Inflammatory macrophage treated with lipopolysaccharide for 1 hour (primary cell): ENCODE results near the gene C2.

Experiments
- DNase-seq, 2 donors: peaks; one replicate each; pipeline ENCODE4 v3.0.0-alpha.2; 2020 to 2022

The C2 gene

GRCh38 chr6:31927242-31927862 lies at the start of gene C2:
C2 (plus strand) TSS chr6:31927717; CDS start chr6:31927753, 36 bp downstream.
- no peak for DNase-seq

DNA sequence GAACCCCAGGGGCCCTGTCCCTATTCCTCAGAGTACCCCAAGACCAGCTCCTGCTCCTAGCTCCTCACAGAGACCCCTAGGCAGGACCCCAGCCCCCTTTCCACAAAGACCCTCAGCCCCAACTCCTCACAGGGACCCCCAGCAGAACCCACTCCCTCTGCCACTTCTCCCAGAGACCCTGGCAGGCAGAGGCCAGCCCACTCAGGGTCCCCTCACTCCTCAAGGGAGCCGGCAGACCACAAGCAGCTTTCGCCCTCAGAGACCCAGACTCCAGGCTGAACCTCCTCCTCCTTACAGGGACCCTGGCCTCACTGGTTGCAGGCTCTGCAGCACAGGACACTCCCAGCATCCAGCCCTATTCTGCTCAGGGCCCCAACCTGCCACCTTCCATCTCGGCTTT lies 49.3 kb upstream of the C2 start:
- DNase-seq: no peak

DNA sequence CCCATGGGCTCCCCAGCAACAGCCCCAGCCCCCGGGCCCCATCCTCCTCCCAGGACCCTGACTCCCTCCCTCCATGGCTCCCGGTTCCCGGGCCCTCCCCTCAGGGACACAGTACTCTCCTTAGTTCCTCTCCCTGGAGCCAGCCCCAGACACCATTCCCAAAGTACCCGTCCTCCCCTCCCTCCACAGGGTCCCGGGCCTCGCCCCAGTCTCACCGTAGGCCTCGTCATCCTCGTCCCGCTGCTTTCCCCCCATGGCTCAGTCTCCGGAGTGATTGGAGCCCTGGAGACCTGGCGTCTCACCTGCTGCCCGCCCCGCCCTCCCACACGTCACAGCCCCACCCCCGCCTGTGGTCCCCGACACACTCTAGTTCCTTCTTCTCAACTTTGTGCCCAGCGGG lies 48.8 kb upstream of the C2 start, which contains the start of gene SLC44A4:
Gene SLC44A4 (minus strand): TSS at position 272 of the 400 bp plus-strand sequence. CDS start 17 bp downstream, at position 255.
- DNase-seq: no peak

DNA sequence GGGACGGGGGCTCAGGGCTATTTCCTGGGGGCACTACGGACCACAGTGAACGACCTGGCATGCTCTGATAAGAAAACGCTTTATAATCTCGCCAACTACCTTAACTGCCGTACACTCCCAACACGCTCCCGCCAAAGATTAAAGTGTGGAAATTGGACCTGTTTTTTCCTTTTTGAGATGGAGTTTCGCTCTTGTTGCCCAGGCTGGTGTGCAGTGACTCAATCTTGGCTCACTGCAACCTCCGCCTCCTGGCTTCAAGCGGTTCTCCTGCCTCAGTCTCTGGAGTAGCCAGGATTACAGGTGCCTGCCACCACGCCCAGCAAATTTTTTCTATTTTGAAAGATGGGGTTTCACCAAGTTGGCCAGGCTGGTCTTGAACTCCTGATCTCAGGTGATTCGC lies 48.4 kb upstream of the C2 start:
- DNase-seq: no peak

DNA sequence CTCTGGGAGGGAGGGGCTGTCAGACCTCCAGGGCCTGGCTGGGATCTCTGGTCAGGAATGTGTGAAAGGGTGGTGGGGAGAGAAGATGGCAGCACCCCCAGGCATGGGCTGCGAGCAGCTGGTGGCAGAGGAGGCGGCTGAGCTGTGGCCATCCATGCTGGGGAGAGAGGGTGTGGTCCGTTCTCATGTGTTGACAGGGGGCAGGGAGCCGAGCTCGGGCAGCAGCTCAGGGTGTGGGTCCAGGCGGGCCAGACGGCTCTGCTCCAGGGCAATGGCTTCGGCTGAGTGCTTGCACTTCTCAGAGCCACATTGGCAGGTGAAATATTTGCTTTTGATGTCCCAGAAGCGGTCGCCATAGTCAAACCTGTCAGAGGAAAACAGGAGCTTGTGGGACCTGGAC lies 47.6 kb upstream of the C2 start:
- no peak for DNase-seq

DNA sequence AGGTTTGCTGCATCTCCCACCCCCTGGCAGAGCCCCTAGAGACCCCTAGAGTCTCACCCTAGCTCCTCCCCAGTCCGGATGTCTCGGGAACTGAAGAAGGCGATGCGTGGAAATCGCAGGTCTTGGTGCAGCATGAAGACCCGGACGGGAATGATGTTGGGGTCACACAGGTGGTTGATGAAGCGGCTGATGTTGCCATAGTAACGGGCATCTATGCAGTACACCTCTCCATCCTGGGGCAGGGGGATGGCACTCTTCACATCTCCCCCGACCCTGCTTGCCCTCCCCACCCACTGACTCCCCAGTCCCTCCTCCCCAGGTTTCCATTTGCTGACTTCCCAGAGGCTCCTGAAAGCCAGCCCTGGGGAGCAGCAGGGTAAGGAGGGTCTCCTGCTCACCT lies 46.9 kb upstream of the C2 start:
- DNase-seq: no peak

DNA sequence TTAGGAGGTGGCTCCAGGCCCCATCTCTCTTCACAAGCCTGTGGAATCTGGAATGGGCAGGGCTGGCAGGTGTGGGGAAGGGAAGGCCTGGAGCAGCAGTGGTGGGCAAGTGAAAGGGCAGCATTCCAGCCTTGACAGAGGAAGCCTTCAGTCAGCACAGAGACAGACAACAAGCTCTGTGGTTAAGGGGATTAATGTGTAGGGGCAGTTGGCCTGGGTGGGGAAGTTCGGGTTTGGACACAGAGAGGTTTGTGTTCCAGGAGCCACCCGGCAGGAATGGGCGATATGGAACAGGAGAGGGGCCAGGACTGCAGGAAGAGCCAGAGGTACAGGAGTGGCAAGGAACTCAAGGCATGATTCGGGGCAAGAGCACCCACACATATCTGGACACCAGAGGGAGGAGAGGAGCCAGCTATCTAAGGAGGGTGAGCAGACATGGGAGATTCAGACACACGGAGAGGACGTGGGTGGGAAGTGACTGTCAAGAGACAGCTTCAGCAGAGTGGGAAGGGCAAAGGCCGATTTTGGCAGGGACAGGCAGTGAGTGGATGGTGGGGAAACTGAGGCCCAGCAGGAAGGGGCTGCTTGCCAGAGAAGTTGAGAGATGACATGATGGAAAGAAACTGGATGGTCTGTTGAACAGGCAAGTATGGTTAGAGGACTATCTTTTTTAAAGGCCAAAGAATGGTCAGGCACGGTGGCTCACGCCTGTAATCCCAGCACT lies 46.2 kb upstream of the C2 start:
- DNase-seq: peak in 1 of 2 donors; percentile 31

GRCh38 chr6:31882344-31882743 lies 45.2 kb upstream of the C2 start:
- no peak for DNase-seq

DNA sequence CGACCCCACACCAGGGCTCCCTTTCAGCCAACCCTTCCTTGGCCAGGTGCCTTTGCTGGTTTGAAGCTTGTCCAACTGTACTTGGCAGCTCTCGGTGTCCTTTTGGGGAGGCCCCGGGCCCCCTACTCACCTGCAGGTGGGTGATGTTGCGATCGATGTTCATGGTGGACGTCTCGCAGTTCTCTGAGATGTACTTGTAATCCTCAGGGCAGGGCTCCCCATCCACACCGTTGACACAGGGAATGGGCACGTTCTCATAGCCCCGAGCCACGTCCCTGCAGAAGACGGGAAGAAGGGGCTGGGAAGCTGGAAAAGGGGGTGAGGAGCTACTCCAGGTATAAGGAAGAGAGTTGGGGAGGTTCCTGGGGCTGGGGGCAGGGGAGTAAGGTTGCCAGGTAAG lies 43.8 kb upstream of the C2 start:
- no peak for DNase-seq

DNA sequence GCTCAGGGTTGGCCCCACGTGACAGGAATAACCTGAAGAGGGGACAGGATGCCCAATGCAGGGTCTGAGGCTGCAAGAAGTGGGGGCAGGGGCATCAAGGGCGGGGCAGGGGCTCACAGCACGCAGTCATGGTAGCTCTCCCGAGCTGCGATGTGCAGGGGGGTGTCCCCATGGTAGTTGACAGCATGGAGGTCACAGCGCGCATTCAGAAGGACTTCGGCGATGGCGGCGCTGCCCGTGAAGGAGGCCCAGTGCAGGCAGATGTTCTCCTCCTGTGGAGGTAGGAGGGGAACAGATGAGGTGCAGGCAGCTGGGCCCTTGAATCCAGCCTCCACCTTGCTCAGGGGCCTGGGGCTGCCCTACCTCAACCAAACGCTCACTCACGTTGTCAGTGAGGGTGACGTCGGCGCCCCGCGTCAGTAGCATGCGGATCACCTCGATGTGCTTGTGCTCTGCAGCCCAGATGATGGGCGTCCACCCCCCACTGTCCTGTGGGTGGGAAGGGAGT lies 42.9 kb upstream of the C2 start:
- no peak for DNase-seq

DNA sequence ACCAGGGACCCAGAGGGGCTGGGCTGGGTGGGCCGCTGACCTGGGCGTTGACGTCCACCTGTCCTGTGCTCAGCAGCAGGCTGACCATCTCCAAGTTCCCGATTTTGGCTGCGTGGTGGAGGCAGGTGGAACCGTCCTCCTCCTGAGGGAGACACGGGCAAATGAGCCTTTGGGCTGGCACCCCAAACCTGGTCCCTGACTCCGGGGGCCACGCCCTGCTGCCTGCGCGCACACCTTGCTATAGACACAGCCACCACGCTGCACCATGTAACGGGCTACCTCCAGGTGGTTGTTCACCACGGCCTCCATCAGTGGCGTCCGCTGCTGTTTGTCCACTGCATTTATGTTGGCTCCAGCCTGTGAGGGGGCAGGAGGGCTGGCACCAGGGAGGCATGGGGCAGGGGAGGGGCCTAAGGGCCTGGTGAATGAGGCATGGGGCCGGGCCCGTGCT lies 41.0 kb upstream of the C2 start:
- no peak for DNase-seq

- DNase-seq: no peak
Measured at GRCh38 chr6:31887173-31888007, 40.1 kb upstream of the C2 start.

DNA sequence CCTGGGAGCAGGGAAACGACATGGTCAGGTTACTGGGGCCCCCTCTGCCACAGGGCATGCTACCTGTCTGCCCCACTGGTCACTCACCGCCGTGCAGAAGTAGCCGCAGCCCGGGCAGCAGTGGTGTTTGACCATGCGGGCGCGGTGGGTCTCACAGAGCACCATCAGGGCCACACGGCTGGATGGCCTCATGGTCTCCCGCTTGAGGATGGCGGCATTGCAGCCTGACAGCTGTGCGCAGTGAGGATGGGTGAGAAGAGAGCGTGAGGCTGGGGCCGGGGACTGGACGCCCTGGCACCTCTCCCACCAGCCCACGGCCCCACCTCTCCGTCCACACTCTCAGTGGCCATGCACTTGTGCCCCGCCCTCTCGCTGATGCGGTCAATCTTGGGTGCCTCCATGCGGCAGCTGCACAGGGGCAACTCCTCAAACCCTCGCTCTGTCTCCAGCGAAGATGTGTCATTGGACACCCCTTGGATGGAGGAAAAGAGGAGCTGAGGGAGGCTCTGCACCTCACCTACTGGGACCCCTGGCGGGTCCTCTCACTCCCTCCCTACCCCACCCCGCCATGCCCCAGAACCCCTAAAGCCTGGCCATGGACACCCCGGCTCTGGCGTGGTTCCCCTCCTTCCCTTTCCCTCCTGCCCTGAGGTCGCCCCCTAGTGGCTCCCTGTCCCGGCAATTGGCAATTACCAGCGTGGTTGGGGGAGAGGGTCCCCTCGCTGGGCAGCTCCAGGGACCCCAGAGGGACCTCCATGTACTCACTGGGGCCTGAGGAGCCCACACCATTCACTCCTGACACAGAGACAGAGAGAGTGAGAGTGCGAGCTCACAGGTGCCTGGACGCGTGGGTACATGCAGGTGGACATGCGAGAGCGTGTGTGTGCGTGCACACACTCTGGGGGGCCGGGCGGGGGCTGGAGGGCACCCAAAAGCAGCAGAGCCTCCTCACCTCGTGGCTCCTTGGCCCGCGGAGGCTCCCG lies 39.0 kb upstream of the C2 start:
- peak in 1 of 2 donors; percentile 36 for DNase-seq

DNA sequence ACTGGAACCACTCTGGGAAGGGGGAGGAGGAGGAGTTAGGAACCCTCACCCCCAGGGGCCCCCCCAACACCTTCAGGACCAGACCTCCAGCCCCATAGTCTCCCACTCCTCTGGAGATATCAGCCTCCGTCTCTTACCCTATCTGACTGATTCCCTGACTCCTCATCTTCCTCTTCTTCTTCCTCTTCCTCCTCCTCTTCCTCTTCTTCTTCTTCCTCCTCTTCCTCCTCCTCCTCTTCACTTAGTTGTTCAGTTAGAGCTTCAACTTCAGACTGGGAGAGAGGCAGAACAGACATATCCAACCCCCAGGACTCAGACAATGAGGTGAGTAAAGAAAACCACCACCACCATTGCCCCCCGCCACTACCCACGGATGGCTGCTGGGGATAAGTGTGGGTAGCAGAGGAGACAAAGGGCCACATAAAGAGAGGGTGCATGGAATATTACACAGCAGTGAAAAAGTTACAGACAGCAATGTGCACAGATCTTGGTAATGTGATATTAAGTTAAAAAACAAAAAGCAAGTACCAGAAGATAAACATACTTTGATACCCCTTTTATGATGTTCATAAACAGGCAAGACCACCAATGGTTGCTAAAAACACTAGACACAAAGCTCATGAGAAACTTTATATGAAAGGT lies 38.1 kb upstream of the C2 start:
- no peak for DNase-seq

DNA sequence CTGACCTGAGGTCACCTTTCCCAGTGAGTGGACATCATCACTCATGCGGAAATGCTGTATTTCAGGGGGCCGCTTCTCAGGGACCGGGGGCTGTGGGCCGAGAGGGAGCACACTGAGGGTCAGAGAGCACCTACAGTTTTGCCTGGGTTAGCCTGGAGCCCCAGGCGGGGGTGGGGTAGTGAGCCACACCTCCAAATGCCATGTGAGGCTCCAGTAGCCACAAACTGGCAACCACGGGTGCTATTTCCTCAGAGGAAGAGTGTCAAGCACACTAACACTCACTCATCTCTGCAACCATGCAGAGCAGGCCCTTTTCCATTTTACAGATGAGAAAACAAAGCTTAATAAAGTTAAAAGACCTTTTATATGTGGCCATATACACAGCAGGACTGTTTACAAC lies 34.7 kb upstream of the C2 start:
- DNase-seq: no peak

GRCh38 chr6:31896493-31896855 lies 31.0 kb upstream of the C2 start:
- no peak for DNase-seq

DNA sequence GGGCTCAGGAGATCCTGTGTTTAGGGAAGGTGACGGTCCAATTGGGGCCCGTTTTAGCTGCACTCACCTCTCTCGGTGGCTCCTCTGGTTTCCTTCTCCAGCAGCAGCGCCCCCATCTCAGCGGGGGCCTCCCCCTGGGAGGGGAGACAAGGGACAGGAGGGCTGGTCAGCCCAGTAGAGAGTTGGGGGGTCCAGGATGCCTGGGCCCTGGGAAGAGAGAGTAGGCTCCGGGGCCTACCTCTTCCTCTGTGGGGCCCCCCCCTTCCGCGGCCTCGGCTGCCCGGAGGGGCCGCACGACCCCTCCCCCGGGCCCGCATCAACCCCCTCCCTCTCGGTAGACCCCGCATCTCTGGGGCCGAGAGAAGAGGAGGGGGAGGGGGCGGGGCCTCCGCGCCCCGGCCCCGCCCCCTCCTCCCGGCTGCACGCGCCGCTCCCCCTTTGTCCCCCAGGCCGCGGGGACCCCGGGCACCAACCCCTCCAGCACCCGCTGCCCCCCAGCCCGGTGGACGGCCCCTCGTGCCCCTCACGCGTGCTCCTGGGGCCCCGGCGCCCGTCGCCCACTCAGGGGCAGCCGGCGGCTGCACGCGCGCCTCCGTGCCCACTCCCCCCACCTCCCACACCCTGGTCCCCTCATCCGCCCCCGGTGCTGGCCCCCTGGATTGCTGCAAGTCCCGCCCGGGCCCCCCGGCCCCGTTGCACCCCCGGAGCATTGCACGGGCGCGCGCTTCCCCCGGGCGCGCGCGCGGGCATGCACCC lies 30.5 kb upstream of the C2 start:
- no peak for DNase-seq

DNA sequence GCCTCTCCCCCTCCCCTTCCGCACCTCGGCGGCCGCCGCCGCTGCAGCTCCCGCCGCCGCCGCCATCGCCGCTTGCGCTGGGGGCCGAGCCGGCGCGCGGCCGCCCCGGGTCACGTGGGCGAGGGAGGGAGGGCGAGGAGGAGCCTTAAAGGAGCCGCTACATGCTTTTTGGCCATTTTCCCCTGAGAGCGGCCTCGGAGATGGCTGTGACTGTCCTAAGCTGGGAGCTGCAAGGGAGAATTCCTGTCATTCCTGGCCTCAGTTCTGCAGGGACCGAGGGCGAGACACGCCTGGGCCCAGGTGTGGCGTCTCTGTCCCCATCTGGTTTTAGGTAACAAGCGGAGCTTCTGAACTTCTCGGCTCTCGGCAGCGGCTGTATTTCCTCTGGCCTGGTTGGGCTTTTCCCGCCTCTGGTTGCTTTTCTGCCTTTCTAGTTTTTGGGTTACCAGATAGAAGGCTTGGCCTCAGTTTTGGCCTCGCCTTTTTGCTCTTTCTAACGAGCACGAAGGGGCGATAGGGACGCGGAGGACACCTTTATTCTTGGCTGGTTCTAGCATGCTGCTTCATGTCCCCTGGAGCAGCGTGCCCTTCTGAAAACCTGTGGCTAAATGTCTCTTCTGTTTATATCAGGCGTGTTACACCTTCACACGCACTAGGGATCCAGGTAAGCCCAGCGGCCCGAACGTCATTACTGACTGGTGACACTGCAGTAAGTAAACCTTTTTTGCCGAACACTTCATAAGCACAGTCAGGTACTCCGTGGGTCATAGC lies 29.7 kb upstream of the C2 start, which contains the start of gene EHMT2:
Gene EHMT2 (minus strand): TSS at position 87 of the 771 bp plus-strand sequence. CDS start 21 bp downstream, at position 66.
- DNase-seq: peak; percentile 73 to 87

DNA sequence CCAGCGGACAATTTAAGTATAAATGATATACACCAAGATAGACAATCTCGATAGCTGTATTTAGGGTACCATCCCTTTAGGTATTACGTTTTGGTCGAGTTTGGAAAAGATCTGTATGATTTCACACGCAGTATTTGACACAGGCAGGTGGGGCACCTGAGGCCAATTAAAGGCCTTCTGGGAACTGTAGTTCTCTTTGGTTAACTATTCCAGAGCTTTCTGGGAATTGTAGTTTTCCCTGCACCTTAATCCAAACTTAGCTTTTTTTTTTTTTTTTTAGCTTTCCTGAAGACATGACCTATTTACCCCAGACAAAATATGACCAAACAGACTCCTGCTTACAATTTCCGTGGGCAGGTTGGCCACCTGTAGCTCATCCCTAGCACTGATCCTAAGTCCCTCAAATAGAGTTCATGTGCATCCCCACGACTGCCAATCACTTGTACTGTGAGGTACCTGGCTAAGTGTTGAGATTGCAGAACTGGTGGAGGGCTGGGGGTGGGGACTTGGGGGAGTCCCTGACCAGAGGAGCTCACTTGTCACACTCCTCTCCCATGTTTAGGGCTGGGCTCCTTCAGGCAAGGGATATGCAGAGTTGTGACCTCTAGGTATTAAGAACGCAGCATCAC lies 29.0 kb upstream of the C2 start:
- no peak for DNase-seq

- DNase-seq: no peak
Measured at GRCh38 chr6:31899215-31899614, 28.3 kb upstream of the C2 start.
